ENCODE measurements around the gene EMP1. TPM values are rescaled to one million over a fixed set of nuclear protein-coding genes. Genes with fewer than 3 reads are reported as not detected.

The EMP1 gene
- total and polyA plus RNA-seq, 12 donors, result 46.2 to 403 (median 88.5) TPM

- no peak for TF ChIP-seq CTCF (IDR thresholded peaks at IDR 0.05)
- intact Hi-C loops (cut with DNase I), result loop anchor here in 2 of 10 donors (5.0 to 10.0 kb wide), 2 partner anchors 45 to 47 kb away; partner anchors contain the start of genes EMP1 (in 1 of the 2) and GSG1 (in 1 of the 2)
- DNase-seq, result no peak
- Histone ChIP-seq H3K4me1 (peaks cover 0 to 58% (median 34%) of the 10 kb centered on the region in 9 donors), H3K27me3 (no peaks in the 10 kb centered on the region), H3K9me3 (peaks cover 0 to 9% (median 0%) of the 10 kb centered on the region in 11 donors), H3K36me3 (no peaks in the 10 kb centered on the region), H3K27ac (peak overlapping the region in 7 of 10 donors; percentile 7 to 66 (median 39)), H3K4me3 (no peak overlapping the region)
- peak in 1 of 8 donors; percentile 13 for ATAC-seq
- 48 to 56% methylated on average over 4 of the region's 4 CpGs for WGBS, 2 donors
Observed at GRCh38 chr12:13149411-13149810, 47.1 kb upstream of the EMP1 start.

GRCh38 chr12:13152281-13152680 is 44.2 kb upstream of the EMP1 start:
- intact Hi-C loops (cut with DNase I), result loop anchor here in 4 of 10 donors (2.0 to 5.0 kb wide), 4 partner anchors 35 to 50 kb away; partner anchors contain the start of genes EMP1 (in 2 of the 4) and GSG1 (in 1 of the 4)
- TF ChIP-seq CTCF (IDR thresholded peaks at IDR 0.05), result no peak
- Histone ChIP-seq H3K27ac (peak overlapping the region in 7 of 10 donors; percentile 11 to 75 (median 47)), H3K36me3 (no peaks in the 10 kb centered on the region), H3K4me1 (peaks cover 0 to 39% (median 20%) of the 10 kb centered on the region in 9 donors), H3K27me3 (no peaks in the 10 kb centered on the region), H3K9me3 (peaks cover 0 to 9% (median 0%) of the 10 kb centered on the region in 11 donors), H3K4me3 (no peak overlapping the region)
- WGBS, 2 donors, result 34 to 73% methylated on average over 1 of the region's 1 CpG
- ATAC-seq (peak; percentile 47 to 90 (median 82)), DNase-seq (peak; percentile 40 to 42)

- WGBS, 2 donors, result 71 to 78% methylated on average over 6 of the region's 6 CpGs
- Histone ChIP-seq H3K27me3 (no peaks in the 10 kb centered on the region), H3K27ac (peak overlapping the region in 6 of 10 donors; percentile 41 to 75 (median 48)), H3K36me3 (no peaks in the 10 kb centered on the region), H3K4me1 (peaks cover 0 to 36% (median 20%) of the 10 kb centered on the region in 9 donors), H3K4me3 (no peak overlapping the region), H3K9me3 (peaks cover 0 to 9% (median 0%) of the 10 kb centered on the region in 11 donors)
- no peak for ATAC-seq
- TF ChIP-seq CTCF (IDR thresholded peaks at IDR 0.05), result no peak
- no peak for DNase-seq
- intact Hi-C loops (cut with DNase I), result loop anchor here in 4 of 10 donors (2.0 to 5.0 kb wide), 4 partner anchors 35 to 50 kb away; partner anchors contain the start of genes EMP1 (in 2 of the 4) and GSG1 (in 1 of the 4)
Observed at GRCh38 chr12:13152756-13153155, 43.8 kb upstream of the EMP1 start.

- Histone ChIP-seq H3K4me1 (peaks cover 0 to 33% (median 15%) of the 10 kb centered on the region in 9 donors), H3K27ac (peak overlapping the region in 3 of 10 donors; percentile 48 to 75 (median 68)), H3K36me3 (no peaks in the 10 kb centered on the region), H3K27me3 (no peaks in the 10 kb centered on the region), H3K9me3 (peaks cover 0 to 9% (median 0%) of the 10 kb centered on the region in 11 donors), H3K4me3 (no peak overlapping the region)
- intact Hi-C loops (cut with DNase I), result loop anchor here in 4 of 10 donors (2.0 to 5.0 kb wide), 4 partner anchors 36 to 51 kb away; partner anchors contain the start of genes EMP1 (in 2 of the 4) and GSG1 (in 1 of the 4)
- DNase-seq (no peak), ATAC-seq (no peak)
- TF ChIP-seq CTCF (IDR thresholded peaks at IDR 0.05), result no peak
- 85 to 86% methylated on average over 7 of the region's 7 CpGs for WGBS, 2 donors
Observed at GRCh38 chr12:13153180-13153579, 43.3 kb upstream of the EMP1 start.
